ENCODE measurements around the gene XIRP2.
A peak's percentile ranks its signal among the peaks of the same experiment; 100 is the strongest.

The XIRP2 gene

DNA sequence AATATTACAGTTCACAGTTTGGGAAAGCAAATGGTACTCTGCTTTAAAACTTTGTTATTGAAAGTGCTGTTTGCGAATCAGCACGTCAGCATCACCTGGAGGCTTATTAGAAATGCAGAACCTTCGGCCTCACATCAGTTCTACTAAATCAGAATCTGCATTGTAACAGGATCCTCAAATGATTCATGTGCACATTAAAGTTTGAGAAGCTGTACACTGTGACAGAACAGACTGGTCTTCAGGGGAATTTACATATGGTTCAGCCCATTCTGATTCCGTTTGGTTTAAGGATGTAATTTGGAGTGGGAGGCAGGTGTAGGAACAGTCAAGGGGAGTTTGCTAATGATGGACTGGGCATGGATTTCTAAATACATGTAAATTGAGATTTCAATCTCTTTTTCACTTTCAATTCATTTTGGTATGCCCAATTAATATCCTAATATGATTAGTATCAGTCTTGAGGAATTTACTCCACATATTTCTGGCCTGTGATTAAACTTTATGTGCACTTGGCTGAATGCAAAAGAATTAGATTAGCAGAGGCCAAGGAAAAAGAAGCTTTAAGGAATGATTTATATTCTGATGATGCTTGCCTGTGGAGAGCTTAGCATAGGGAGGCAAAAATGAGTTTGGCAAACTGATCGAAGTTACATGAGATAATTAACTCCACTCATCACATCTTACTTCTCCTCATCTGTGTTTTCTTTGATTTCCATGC, 248.8 kb downstream of the XIRP2 start:
- no peak for DNase-seq

DNA sequence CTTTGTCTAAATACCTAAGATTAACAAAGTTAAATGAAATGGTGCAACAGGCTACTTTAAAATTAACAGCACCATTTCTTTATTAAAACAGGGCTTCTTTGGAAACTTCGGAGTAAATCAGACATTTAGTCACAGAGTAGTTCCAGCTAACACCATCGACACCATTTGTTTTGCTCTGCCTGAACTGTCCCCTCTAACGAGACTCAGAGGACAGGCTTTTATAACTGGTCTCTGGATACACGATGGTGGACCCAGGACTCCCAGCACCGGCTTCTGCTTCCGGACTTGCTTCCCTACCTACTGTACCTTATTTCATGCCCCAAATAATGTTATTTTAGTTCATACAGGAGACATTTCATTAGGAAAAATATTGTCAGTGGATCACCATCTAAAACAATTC, 252.1 kb downstream of the XIRP2 start:
- no peak for DNase-seq

DNA sequence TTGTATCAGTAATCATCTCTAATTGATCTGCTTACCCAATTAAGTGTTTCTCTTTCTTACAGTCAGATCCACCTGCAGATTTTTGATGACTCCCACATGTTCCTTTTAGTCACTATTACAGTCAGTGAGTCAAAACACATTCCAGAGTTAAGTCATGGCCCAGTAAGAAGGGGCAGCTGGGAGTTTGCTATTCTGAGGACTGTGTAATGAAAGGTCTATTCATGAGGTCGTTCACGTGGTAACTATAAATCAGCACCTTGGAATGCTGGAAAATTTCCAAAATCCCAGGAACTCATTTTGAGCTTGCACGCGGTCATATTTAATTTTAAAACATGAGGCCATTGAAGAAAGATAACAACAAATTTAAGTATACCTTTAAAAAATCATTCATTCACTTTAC, 252.5 kb downstream of the XIRP2 start:
- peak; percentile 26 for DNase-seq

GRCh38 chr2:167142554-167142953, 254.3 kb downstream of the XIRP2 start:
- no peak for DNase-seq

DNA sequence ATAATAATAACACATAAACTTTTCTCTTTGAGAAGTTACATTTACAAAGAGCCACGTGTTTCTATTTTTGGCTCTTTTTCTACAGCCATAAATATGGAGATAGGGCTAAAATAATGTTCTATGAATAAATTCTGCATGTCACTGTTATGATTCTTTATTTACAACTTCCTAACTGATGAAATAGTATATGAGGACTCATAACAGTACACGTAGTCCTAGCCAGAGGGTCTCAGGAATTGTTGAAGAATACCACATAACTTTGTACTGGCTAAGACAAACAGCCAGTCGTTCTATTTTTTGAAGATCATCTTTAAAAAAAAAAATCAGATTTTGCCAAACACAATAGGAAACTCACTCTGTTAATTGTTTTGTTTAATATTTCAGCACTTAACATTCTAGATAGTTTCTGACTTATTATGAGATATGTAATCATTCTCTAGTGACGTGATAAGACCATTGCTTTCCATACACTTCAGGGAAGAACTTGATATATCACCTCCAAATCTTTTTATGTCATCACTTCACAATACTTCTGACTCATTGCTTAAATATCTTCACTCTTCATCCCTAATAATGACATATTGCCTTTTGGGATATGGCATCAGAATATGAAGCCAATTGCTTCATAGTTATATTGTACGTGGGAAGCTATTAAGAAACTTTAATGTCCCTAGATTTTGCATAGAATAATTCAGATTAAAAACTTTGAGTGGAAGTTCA, 256.1 kb downstream of the XIRP2 start:
- no peak for DNase-seq

- DNase-seq: no peak
These were observed 259.1 kb downstream of the XIRP2 start for GRCh38 chr2:167147271-167147941.

DNA sequence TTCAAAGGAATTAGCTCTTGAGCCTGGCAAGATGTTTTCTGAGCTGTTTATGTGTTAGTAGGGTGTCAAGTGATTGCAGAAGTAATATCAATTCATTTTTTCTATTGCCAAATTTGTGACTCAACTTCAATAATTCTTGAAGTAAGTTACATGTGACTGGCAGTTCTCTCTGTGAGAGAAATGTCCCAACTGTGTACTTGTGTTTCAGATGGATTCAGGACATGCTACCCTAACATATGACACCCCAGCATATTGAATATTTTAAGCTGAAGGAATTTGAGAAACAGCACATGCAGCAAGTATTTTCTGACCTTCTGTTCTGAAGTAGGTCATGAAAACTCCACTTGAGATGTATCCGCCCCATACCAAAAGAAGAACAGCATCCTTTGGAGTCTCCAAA, 263.6 kb downstream of the XIRP2 start:
- DNase-seq: no peak

GRCh38 chr2:167157523-167157922, 269.2 kb downstream of the XIRP2 start:
- no peak for DNase-seq

- DNase-seq: no peak
These were observed 288.9 kb downstream of the XIRP2 start for GRCh38 chr2:167177196-167177595.

DNA sequence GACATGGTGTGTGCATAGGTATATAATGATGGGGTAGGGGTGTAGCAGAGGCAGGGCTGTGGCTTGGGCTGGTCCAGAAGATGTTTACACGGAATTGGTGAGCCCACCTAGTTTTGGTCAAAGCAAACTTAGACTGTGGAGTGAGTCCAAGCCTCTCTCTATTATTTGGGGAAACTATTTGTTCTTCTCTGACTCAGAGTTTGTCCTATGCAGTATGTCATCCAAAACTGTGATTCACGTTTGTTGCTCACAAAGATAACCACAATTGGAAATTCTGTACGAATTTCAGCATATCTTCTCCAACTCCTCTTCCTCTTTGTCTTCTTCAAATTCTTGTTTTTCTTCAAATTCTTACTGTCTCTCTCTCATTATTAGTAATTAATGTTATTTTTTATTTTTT, 292.9 kb downstream of the XIRP2 start:
- DNase-seq: no peak

GRCh38 chr2:167181688-167182087, 293.4 kb downstream of the XIRP2 start:
- DNase-seq: no peak

- no peak for DNase-seq
These were observed 294.1 kb downstream of the XIRP2 start for GRCh38 chr2:167182403-167182802.

DNA sequence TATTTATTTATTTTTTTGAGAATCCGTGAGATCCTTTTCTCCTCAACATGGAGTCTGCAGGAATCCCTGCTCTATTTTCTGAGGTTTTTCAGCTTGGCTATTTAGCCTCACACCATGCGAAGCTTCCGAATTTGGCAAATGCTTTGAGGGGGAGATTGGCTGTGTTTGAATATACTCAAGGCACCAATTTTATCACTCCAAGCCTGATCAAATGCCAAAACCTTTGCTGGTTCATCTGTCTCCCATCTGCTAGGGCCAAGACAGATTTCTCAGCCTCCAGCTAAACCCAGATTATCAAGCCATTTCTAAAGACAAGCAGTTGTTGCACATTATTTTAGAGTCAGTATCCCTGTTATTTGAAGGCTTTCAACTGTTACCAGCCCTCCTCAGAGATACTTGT, 295.7 kb downstream of the XIRP2 start:
- DNase-seq: no peak

- DNase-seq: no peak
These were observed 298.2 kb downstream of the XIRP2 start for GRCh38 chr2:167186465-167186864.

GRCh38 chr2:167187049-167187727, 298.9 kb downstream of the XIRP2 start:
- DNase-seq: no peak

DNA sequence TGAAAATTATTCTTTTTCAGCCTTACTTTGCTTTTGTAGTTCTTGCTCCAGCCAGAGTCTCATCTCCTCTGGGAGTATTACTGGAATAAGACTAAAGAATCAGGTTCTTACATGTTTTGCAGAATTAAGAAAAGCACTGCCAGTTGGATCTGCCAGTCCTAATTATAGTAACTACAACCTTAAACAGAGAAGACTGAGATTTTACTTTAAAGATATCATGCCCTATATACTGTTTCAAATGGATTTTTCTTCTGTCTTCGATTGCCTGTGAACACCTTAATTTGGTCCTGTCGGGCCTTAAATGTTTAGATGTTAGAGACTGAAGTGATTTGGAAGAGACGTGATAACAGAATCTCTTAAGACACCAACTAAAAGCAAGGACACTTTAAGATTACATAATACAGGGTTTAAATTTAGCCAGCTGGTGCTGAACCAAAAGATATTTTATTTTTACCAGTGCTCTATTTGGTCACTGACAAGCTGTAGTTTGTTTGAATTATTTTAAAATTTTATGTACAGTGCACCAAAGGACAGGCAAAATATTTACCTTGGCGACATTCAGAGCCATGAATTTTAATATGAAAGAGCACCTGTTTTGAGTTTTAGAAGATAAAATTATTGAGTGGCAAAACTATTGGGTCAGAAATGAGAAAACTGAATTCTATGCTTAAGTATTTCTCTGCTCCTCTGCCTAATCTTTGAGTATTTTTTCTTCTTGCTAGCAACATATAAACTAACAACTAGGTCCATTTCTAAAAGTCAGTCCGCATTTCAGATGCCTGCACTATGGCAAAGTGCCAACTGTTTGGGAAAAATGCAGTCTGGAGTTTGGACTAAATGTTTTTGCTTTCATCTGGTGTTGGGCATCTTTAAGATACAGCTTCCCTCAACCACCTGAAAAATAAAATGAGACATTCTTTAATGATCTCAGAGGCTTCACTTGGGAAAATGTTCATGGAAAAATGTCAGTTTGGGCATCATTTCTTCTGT, 300.0 kb downstream of the XIRP2 start:
- DNase-seq: no peak

DNA sequence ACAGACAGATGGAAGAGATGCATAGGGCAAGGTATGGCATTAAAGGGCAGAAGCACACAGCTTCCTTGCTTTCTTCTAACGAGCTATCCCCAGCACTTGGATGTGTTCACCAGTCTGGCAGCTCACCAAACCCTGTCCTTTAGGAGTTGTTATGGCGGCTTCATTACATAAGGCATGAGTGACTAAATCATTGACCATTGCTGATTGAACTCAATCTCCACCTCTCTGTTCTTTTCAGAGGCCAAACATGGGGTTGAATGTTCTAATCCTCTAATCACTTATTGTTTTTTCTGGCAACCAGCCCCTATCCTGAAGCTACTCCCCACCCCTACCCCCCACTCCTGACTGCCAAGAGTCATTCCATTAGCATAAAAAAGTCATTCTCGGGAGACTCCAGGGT, 301.8 kb downstream of the XIRP2 start:
- DNase-seq: no peak

GRCh38 chr2:167191588-167191987, 303.3 kb downstream of the XIRP2 start:
- DNase-seq: no peak

DNA sequence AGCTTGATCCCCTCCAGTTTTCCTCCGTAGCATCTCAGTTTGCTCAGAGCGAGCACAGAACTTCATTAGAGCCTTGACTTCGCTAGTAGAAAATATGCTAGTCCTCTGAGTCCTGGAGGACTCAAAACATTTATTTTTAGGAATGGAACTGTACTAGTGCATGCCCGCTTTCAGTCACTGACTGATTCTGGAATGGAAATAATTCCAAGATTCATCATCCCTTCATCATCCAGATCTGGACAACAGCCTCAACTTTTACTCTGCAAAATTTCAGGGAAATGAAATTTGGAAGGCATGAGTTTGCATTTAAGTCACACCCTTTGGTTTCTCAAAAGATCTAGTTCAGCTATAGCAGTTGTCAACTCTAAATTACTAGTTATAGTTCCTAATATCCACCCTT, 304.6 kb downstream of the XIRP2 start:
- no peak for DNase-seq

DNA sequence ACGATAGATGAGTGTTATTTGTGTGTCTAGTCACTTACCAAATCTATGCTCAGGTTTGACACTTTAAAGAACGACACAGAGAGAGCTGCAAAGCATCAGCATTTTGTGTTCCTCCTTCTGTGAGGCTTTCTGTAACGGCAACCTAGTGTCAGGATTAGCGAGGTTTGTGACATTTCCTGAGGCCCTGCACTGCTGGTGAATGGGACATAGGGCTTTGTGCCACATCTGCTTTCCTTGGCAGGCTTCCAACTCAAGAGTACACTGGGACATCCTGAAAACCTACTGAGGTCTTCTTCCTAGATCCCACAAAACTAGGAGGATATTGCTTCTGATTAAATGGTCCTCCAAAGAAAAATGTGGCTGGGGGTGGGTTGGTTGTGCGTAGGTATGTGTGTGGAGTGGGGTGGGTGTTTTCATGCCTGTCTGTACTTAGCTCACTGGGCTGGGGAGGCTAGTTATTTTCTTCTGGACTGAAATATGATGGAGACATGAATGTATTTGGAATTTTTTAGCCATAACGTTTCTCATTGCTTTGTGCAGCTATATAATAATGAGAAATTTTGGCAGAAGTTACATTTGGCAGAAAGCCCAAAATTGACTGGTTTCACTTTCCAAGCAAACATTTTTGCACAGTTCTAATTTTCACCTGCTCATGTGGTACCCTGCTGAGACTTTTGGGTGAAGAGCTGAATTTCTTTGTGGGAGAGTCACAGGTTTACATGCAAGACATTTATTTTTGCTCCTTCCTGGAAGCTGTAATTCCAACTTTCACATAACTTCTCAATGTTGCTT, 308.4 kb downstream of the XIRP2 start:
- DNase-seq: no peak

GRCh38 chr2:167198009-167198408, 309.7 kb downstream of the XIRP2 start:
- DNase-seq: no peak
